ENCODE results near the gene DCAKD.

The DCAKD gene

GRCh38 chr17:45038728-45039634, 12.5 kb downstream of the DCAKD start:
- Histone ChIP-seq H3K27ac (ENCODE audit: poor library complexity, severe bottlenecking) (no peak overlapping the region), H3K27me3 (ENCODE audit: insufficient read depth, poor library complexity, severe bottlenecking) (no peaks in the 10 kb centered on the region), H3K9me3 (ENCODE audit: severe bottlenecking) (no peaks in the 10 kb centered on the region), H3K4me1 (ENCODE audit: insufficient read depth, poor library complexity, severe bottlenecking) (peaks cover 21% of the 10 kb centered on the region), H3K4me3 (ENCODE audit: severe bottlenecking) (no peak overlapping the region), H3K36me3 (ENCODE audit: low read depth) (peaks cover 35% of the 10 kb centered on the region)
- DNase-seq (ENCODE audit: low spot score) (no peak), ATAC-seq (ENCODE audit: low read depth) (no peak)
- TF ChIP-seq, protein P1, sequence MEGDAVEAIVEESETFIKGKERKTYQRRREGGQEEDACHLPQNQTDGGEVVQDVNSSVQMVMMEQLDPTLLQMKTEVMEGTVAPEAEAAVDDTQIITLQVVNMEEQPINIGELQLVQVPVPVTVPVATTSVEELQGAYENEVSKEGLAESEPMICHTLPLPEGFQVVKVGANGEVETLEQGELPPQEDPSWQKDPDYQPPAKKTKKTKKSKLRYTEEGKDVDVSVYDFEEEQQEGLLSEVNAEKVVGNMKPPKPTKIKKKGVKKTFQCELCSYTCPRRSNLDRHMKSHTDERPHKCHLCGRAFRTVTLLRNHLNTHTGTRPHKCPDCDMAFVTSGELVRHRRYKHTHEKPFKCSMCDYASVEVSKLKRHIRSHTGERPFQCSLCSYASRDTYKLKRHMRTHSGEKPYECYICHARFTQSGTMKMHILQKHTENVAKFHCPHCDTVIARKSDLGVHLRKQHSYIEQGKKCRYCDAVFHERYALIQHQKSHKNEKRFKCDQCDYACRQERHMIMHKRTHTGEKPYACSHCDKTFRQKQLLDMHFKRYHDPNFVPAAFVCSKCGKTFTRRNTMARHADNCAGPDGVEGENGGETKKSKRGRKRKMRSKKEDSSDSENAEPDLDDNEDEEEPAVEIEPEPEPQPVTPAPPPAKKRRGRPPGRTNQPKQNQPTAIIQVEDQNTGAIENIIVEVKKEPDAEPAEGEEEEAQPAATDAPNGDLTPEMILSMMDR (IDR thresholded peaks at IDR 0.05; ENCODE audit: poor library complexity, severe bottlenecking) = no peak

- ATAC-seq (ENCODE audit: low read depth) = no peak
- H3K9me3 ChIP-seq (ENCODE audit: severe bottlenecking) = no peaks in the 10 kb centered on the region
- no peak for DNase-seq (ENCODE audit: low spot score)
- H3K27me3 ChIP-seq (ENCODE audit: insufficient read depth, poor library complexity, severe bottlenecking) = no peaks in the 10 kb centered on the region
- peaks cover 3% of the 10 kb centered on the region for H3K4me1 ChIP-seq (ENCODE audit: insufficient read depth, poor library complexity, severe bottlenecking)
- H3K36me3 ChIP-seq (ENCODE audit: low read depth) = peaks cover 52% of the 10 kb centered on the region
- no peak overlapping the region for H3K27ac ChIP-seq (ENCODE audit: poor library complexity, severe bottlenecking)
- no peak overlapping the region for H3K4me3 ChIP-seq (ENCODE audit: severe bottlenecking)
- TF ChIP-seq, protein P1 (IDR thresholded peaks at IDR 0.05; ENCODE audit: poor library complexity, severe bottlenecking) = no peak
Observed at GRCh38 chr17:45036691-45037090, 14.7 kb downstream of the DCAKD start.

- no peak for ATAC-seq (ENCODE audit: low read depth)
- peaks cover 60% of the 10 kb centered on the region for H3K36me3 ChIP-seq (ENCODE audit: low read depth)
- H3K27ac ChIP-seq (ENCODE audit: poor library complexity, severe bottlenecking) = no peak overlapping the region
- no peaks in the 10 kb centered on the region for H3K27me3 ChIP-seq (ENCODE audit: insufficient read depth, poor library complexity, severe bottlenecking)
- no peak for DNase-seq (ENCODE audit: low spot score)
- H3K4me1 ChIP-seq (ENCODE audit: insufficient read depth, poor library complexity, severe bottlenecking) = peaks cover 3% of the 10 kb centered on the region
- TF ChIP-seq, protein P1 (IDR thresholded peaks at IDR 0.05; ENCODE audit: poor library complexity, severe bottlenecking) = no peak
- no peaks in the 10 kb centered on the region for H3K9me3 ChIP-seq (ENCODE audit: severe bottlenecking)
- no peak overlapping the region for H3K4me3 ChIP-seq (ENCODE audit: severe bottlenecking)
Observed at GRCh38 chr17:45035848-45036247, 15.6 kb downstream of the DCAKD start.

DNA sequence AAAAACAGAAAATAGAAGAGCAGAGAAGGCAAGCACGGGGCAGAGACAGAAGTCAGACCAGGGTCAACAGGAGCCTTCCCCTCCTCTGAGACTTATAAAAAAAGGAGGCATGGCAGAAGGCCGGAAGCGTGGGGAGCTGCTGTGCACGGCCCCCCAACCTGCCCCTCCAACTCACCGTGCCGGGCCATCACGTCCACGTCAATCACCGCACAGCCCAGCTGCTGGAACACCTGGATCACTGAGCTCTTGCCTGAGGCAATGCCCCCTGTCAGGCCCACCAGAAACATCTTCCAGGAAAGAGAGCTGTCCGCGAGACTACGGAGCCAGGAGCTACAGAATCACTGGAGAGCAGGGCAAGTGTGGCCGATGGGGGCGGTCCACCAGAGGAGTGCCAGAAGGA, 16.8 kb downstream of the DCAKD start:
- TF ChIP-seq, protein P1 (IDR thresholded peaks at IDR 0.05; ENCODE audit: poor library complexity, severe bottlenecking) = no peak
- Histone ChIP-seq H3K4me1 (ENCODE audit: insufficient read depth, poor library complexity, severe bottlenecking) (no peaks in the 10 kb centered on the region), H3K36me3 (ENCODE audit: low read depth) (peaks cover 70% of the 10 kb centered on the region), H3K27me3 (ENCODE audit: insufficient read depth, poor library complexity, severe bottlenecking) (no peaks in the 10 kb centered on the region), H3K9me3 (ENCODE audit: severe bottlenecking) (no peaks in the 10 kb centered on the region), H3K4me3 (ENCODE audit: severe bottlenecking) (no peak overlapping the region), H3K27ac (ENCODE audit: poor library complexity, severe bottlenecking) (no peak overlapping the region)
- no peak for DNase-seq (ENCODE audit: low spot score)
- ATAC-seq (ENCODE audit: low read depth) = no peak

GRCh38 chr17:45032174-45032541, 19.3 kb downstream of the DCAKD start:
- Histone ChIP-seq H3K27me3 (ENCODE audit: insufficient read depth, poor library complexity, severe bottlenecking) (no peaks in the 10 kb centered on the region), H3K36me3 (ENCODE audit: low read depth) (peaks cover 76% of the 10 kb centered on the region), H3K27ac (ENCODE audit: poor library complexity, severe bottlenecking) (no peak overlapping the region), H3K4me3 (ENCODE audit: severe bottlenecking) (no peak overlapping the region), H3K4me1 (ENCODE audit: insufficient read depth, poor library complexity, severe bottlenecking) (no peaks in the 10 kb centered on the region), H3K9me3 (ENCODE audit: severe bottlenecking) (no peaks in the 10 kb centered on the region)
- DNase-seq (ENCODE audit: low spot score) (no peak), ATAC-seq (ENCODE audit: low read depth) (no peak)
- TF ChIP-seq, protein P1 (IDR thresholded peaks at IDR 0.05; ENCODE audit: poor library complexity, severe bottlenecking) = no peak

Data from RWPE2 (cell line).